Type B pancreatic cell (in vitro differentiated cells): ENCODE data around the gene RBP4. TPM values are rescaled to one million over a fixed set of nuclear protein-coding genes. Genes with fewer than 3 reads are reported as not detected.
A peak's percentile ranks its signal among the peaks of the same experiment; 100 is the strongest.

ENCODE experiments used
- DNase-seq: peaks from one replicate; pipeline ENCODE4 v3.0.0; 2021; ENCODE audit warnings: mixed read lengths; ENCODE audit not compliant: unreplicated experiment; ENCODE audit errors: extremely low spot score
- H3K27ac Mint-ChIP-seq: 2 replicates; pipeline ENCODE4 v1.8.0; 2021; ENCODE audit warnings: mild to moderate bottlenecking, mixed read lengths
- H3K27me3 Mint-ChIP-seq: 2 replicates; pipeline ENCODE4 v1.8.0; 2021; ENCODE audit warnings: mixed read lengths
- H3K36me3 Mint-ChIP-seq: 2 replicates; pipeline ENCODE4 v1.8.0; 2021; ENCODE audit warnings: mixed read lengths
- H3K4me1 Mint-ChIP-seq: one replicate; pipeline ENCODE4 v1.8.0; 2021; ENCODE audit warnings: mixed read lengths; ENCODE audit not compliant: unreplicated experiment
- H3K4me3 Mint-ChIP-seq: 2 replicates; pipeline ENCODE4 v1.8.0; 2021; ENCODE audit warnings: mild to moderate bottlenecking, mixed read lengths
- H3K9me3 Mint-ChIP-seq: 2 replicates; pipeline ENCODE4 v1.8.0; 2021; ENCODE audit warnings: mixed read lengths
- total RNA-seq: library from RNA; stranded (reverse); gene quantifications from 2 replicates; pipeline ENCODE4 v1.2.1, GENCODE V29; 2021; ENCODE audit warnings: low replicate concordance
- TF ChIP-seq, protein P1 (sequence below): fragments of 200-600 bp; sonication (generic); conservative IDR thresholded peaks from 2 replicates; pipeline ENCODE4 v1.5.0; 2021; ENCODE audit warnings: antibody characterized with exemption, mild to moderate bottlenecking

RBP4 gene
- total RNA-seq, 1 donor from 2014 or later, result 30.3 TPM

DNA sequence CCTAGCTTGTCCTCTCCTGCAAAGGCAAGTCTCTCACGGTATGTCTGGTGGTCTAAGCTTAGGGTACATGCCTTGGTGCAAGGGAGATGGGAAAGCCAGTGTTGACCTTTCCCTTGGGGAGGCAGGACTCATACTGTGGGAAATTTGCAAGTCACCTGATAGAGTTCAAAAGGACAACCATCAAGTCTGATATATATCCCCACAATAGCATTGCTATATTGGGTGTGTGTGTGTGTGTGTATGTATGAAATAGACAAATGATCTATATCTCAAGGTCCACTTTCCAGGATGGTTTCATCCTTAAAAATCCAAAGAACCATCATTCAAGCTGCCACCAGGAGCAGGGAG, 46.7 kb downstream of the RBP4 start:
- Mint-ChIP-seq H3K27ac (no peak overlapping the region), H3K27me3 (no peaks in the 10 kb centered on the region), H3K9me3 (peaks cover under 1% of the 10 kb centered on the region), H3K4me1 (peaks cover 14% of the 10 kb centered on the region), H3K36me3 (no peaks in the 10 kb centered on the region), H3K4me3 (no peak overlapping the region)
- TF ChIP-seq, protein P1, sequence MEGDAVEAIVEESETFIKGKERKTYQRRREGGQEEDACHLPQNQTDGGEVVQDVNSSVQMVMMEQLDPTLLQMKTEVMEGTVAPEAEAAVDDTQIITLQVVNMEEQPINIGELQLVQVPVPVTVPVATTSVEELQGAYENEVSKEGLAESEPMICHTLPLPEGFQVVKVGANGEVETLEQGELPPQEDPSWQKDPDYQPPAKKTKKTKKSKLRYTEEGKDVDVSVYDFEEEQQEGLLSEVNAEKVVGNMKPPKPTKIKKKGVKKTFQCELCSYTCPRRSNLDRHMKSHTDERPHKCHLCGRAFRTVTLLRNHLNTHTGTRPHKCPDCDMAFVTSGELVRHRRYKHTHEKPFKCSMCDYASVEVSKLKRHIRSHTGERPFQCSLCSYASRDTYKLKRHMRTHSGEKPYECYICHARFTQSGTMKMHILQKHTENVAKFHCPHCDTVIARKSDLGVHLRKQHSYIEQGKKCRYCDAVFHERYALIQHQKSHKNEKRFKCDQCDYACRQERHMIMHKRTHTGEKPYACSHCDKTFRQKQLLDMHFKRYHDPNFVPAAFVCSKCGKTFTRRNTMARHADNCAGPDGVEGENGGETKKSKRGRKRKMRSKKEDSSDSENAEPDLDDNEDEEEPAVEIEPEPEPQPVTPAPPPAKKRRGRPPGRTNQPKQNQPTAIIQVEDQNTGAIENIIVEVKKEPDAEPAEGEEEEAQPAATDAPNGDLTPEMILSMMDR, result no peak
- no peak for DNase-seq

DNA sequence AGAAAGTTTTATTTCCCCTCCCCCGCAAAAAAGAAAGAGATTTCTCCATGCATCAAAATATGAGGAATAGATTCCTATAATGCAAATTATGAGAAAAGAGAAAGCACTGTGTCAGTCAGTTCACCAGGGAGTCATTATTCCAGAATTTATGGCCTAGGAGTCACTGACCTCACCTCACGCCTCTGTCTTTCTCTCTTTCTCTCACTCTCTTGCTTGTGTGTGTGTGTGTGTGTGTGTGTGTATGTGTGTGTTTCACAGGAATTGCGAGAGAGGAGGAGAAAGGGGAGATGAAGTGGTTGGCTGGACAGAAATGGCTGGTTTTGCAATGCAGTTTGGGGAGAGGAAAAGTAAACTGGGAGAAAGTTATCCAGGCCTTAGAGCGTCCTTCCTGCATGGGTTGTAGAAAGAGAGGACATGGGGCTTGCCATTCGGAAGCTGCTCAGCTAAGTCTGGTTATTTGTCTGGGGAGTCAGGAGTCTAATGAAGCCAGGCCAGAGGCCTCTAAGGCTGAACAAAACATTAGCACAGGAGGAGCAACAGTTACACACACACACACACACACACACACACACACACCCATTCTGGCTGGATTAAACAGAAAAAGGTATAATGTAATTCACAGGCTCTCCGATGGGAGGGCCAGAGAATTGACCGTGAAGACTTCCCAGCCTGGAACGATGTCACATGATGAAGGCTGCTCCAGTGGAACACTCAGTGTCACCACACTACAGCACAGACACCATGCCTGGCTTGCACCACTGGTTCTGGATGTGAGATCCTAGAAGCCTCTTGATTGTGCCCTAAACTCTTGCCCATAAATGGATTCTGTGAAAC, 47.3 kb downstream of the RBP4 start:
- no peaks in the 10 kb centered on the region for H3K9me3 Mint-ChIP-seq
- peaks cover 14% of the 10 kb centered on the region for H3K4me1 Mint-ChIP-seq
- no peak for DNase-seq
- TF ChIP-seq, protein P1, result no peak
- H3K36me3 Mint-ChIP-seq, result no peaks in the 10 kb centered on the region
- H3K4me3 Mint-ChIP-seq, result no peak overlapping the region
- no peak overlapping the region for H3K27ac Mint-ChIP-seq
- no peaks in the 10 kb centered on the region for H3K27me3 Mint-ChIP-seq

DNA sequence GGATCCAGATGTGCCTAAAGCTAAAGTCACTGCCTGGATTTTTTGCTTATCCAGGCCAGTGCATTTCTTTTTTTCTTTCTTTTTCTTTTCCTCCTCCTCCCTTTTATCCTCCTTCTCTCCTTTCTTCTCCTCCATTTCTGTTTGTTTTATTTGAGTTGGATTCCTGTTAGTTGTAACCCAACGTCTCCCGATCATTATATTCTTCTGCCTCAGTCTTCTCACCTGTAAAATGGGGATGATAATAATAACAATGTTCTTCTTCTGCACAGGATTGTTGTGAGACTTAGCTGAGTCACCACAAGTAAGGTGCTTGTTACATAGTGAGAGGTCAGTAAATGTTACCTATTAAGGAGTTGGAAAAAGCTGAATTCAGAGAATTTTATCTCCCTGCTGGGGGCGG, 48.3 kb downstream of the RBP4 start:
- no peak overlapping the region for H3K27ac Mint-ChIP-seq
- TF ChIP-seq, protein P1, result no peak
- no peak overlapping the region for H3K4me3 Mint-ChIP-seq
- no peak for DNase-seq
- no peaks in the 10 kb centered on the region for H3K36me3 Mint-ChIP-seq
- H3K9me3 Mint-ChIP-seq, result no peaks in the 10 kb centered on the region
- H3K27me3 Mint-ChIP-seq, result no peaks in the 10 kb centered on the region
- peaks cover 14% of the 10 kb centered on the region for H3K4me1 Mint-ChIP-seq

DNA sequence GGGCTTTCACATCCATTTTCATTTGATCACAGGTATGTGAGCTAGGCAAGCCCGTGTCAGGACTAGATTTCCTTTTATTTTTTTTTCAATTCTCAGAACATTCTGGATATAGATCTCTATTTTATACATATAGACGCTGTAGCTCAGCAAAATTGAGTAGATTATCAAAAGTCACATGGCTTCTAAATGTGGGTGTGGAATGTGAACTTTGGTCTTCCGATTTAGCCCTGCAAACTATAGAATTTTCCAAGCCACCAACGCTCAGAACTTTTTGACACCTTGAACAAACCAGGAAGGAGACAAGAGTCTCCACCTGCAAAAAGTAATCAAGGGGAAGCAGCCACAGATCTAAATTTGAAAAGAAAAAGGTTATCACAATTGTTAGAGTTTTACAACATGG, 50.4 kb downstream of the RBP4 start:
- H3K36me3 Mint-ChIP-seq, result no peaks in the 10 kb centered on the region
- H3K27ac Mint-ChIP-seq, result no peak overlapping the region
- H3K27me3 Mint-ChIP-seq, result peaks cover 7% of the 10 kb centered on the region
- no peak for DNase-seq
- H3K4me3 Mint-ChIP-seq, result no peak overlapping the region
- TF ChIP-seq, protein P1, result no peak
- no peaks in the 10 kb centered on the region for H3K9me3 Mint-ChIP-seq
- peaks cover 14% of the 10 kb centered on the region for H3K4me1 Mint-ChIP-seq

DNA sequence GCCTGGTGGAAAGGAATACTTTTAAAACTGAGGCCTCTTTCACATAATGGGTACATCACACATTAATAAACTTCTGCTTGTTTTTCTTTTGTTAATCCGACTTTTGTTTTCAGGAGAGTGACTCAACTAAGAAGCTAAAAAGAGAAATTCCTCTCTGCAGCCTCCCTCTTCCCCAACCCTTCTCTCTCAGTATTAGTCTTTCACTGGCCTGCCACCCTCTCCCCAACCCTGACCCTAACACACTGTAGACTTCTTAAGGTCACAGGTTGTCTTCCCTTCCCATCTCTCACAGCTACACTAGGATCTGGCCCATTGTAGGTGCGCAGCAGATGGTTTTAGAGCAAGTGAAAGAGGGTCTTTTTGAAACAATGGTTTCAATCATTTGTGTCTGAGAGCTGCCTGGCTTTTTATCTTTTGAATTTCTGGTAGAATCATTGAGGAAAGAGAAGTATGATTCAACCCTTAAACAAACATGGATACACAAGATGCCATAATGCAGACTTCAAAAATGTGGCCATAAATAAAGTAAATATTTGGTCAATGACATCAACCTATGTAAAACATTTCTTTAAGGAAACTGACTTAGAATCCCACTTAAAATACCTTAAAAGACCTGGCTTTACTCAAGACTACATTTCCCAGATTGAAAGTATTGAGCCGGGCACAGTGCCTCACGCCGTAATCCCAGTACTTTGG, 52.5 kb downstream of the RBP4 start:
- Mint-ChIP-seq H3K27ac (peak overlapping the region; percentile 62), H3K4me1 (peaks cover 2% of the 10 kb centered on the region), H3K27me3 (peaks cover 10% of the 10 kb centered on the region), H3K36me3 (no peaks in the 10 kb centered on the region), H3K9me3 (no peaks in the 10 kb centered on the region), H3K4me3 (no peak overlapping the region)
- no peak for DNase-seq
- TF ChIP-seq, protein P1, result no peak
